Liver (tissue), 9 donors: ENCODE measurements around the gene DCUN1D2. TPM values are rescaled to one million over a fixed set of nuclear protein-coding genes. Genes with fewer than 3 reads are reported as not detected.

Source experiments
- DNase-seq: peaks from one replicate; pipeline ENCODE4 v3.0.0-alpha.2; 2017; ENCODE audit warnings: low spot score
- H3K27ac ChIP-seq, 2 donors: one replicate each; pipeline ENCODE4 v1.7.0; 2013; ENCODE audit warnings: inconsistent platforms in 2 of 2, low read length in 2 of 2, control low read depth in 1 of 2, low read depth in 1 of 2, mild to moderate bottlenecking in 1 of 2
- H3K27me3 ChIP-seq, 4 donors: one replicate each; pipeline versions ENCODE4 v1.6.1 to v1.7.0; 2013; ENCODE audit warnings: low read length in 3 of 4, inconsistent platforms in 1 of 4, mild to moderate bottlenecking in 1 of 4, moderate library complexity in 1 of 4; ENCODE audit not compliant: control insufficient read depth in 4 of 4, insufficient read depth in 4 of 4
- H3K36me3 ChIP-seq, 4 donors: one replicate each; pipeline versions ENCODE4 v1.6.1 to v1.7.0; 2013; ENCODE audit warnings: low read length in 3 of 4, mild to moderate bottlenecking in 3 of 4, low read depth in 1 of 4, moderate library complexity in 1 of 4; ENCODE audit not compliant: control insufficient read depth in 4 of 4, insufficient read depth in 3 of 4
- H3K4me1 ChIP-seq, 4 donors: one replicate each; pipeline versions ENCODE4 v1.6.1 to v1.7.0; 2013; ENCODE audit warnings: low read length in 3 of 4, mild to moderate bottlenecking in 3 of 4, moderate library complexity in 1 of 4; ENCODE audit not compliant: control insufficient read depth in 4 of 4, insufficient read depth in 4 of 4
- H3K4me3 ChIP-seq, 3 donors: one replicate each; pipeline versions ENCODE4 v1.6.1 to v1.7.0; 2013; ENCODE audit warnings: low read length in 3 of 3, control low read depth in 1 of 3, low read depth in 1 of 3, mild to moderate bottlenecking in 1 of 3
- H3K9ac ChIP-seq, 2 donors: one replicate each; pipeline ENCODE4 v1.7.0; 2013; ENCODE audit warnings: low read length in 2 of 2, mild to moderate bottlenecking in 2 of 2, moderate library complexity in 2 of 2, control low read depth in 1 of 2, low read depth in 1 of 2
- H3K9me3 ChIP-seq, 4 donors: one replicate each; pipeline versions ENCODE4 v1.6.1 to v1.7.0; 2013; ENCODE audit warnings: low read length in 3 of 4; ENCODE audit not compliant: control insufficient read depth in 4 of 4
- EGR1 ChIP-seq, 2 donors: IDR thresholded peaks; 2 replicates each; pipeline ENCODE4 v1.6.1; 2016 to 2018; ENCODE audit warnings: antibody characterized with exemption in 2 of 2, low read depth in 2 of 2
- FOXA1 ChIP-seq: IDR thresholded peaks from 2 replicates; pipeline ENCODE4 v1.6.1; 2016; ENCODE audit warnings: antibody characterized with exemption
- FOXA2 ChIP-seq: IDR thresholded peaks from 2 replicates; pipeline ENCODE4 v1.6.1; 2016; ENCODE audit warnings: antibody characterized with exemption
- GABPA ChIP-seq, 2 donors: IDR thresholded peaks in 1 of 2; conservative IDR thresholded peaks in 1 of 2; 2 replicates each; pipeline ENCODE4 v1.6.1; 2016; ENCODE audit warnings: antibody characterized with exemption in 2 of 2, mild to moderate bottlenecking in 1 of 2, moderate library complexity in 1 of 2
- HNF4A ChIP-seq, 2 donors: conservative IDR thresholded peaks; 2 replicates each; pipeline ENCODE4 v1.6.1; 2016; ENCODE audit warnings: antibody characterized with exemption in 2 of 2, mild to moderate bottlenecking in 2 of 2
- JUND ChIP-seq, 2 donors: IDR thresholded peaks; 2 replicates each; pipeline ENCODE4 v1.6.1; 2016; ENCODE audit warnings: antibody characterized with exemption in 2 of 2
- NR2F2 ChIP-seq: IDR thresholded peaks from 2 replicates; pipeline ENCODE4 v1.6.1; 2016; ENCODE audit warnings: antibody characterized with exemption
- RAD21 ChIP-seq, 2 donors: IDR thresholded peaks; 2 replicates each; pipeline ENCODE4 v1.6.1; 2016; ENCODE audit warnings: antibody characterized with exemption in 2 of 2, mild to moderate bottlenecking in 2 of 2
- RXRA ChIP-seq, 2 donors: IDR thresholded peaks; 2 replicates each; pipeline ENCODE4 v1.6.1; 2017 to 2018; ENCODE audit warnings: antibody characterized with exemption in 2 of 2, mild to moderate bottlenecking in 1 of 2
- SP1 ChIP-seq: IDR thresholded peaks from 2 replicates; pipeline ENCODE4 v1.6.1; 2018; ENCODE audit warnings: antibody characterized with exemption, mild to moderate bottlenecking
- TAF1 ChIP-seq: conservative IDR thresholded peaks from 2 replicates; pipeline ENCODE4 v1.6.1; 2016; ENCODE audit warnings: antibody characterized with exemption, mild to moderate bottlenecking
- YY1 ChIP-seq: IDR thresholded peaks from 2 replicates; pipeline ENCODE4 v1.6.1; 2016; ENCODE audit warnings: antibody characterized with exemption, mild to moderate bottlenecking
- WGBS: extraction: QIAGEN DNeasy Blood & Tissue Kit; methylation state at CpG from one replicate; pipeline ENCODE4 v1.1.7; 2013; 5-methylcytosine and 5-hydroxymethylcytosine counted together
- polyA plus RNA-seq, 2 donors: library from polyadenylated mRNA; stranded (reverse) in 1 of 2; unstranded in 1 of 2; fragments of 200-250 nt in 1 of 2; fragments of >200 nt in 1 of 2; fragmentation: Nextera tagmentation in 1 of 2; extraction: Ambion mirVana in 1 of 2; gene quantifications; one replicate each; pipeline versions ENCODE4 v1.2.1 to v1.2.3, GENCODE V29; 2013 to 2015
- total RNA-seq, 2 donors: library from RNA; depleted of rRNA; stranded (reverse); fragments of >200 nt; gene quantifications; one replicate each; pipeline ENCODE4 v1.2.3, GENCODE V29; 2014
- TF ChIP-seq, protein P1 (sequence below): fragments of 150-350 bp; IDR thresholded peaks from 2 replicates; pipeline ENCODE4 v1.5.1; 2017; ENCODE audit warnings: improper control_type of control experiment, low read depth, low read length; ENCODE audit not compliant: missing input control
- TF ChIP-seq, protein P2 (sequence below): IDR thresholded peaks from 2 replicates; pipeline ENCODE4 v1.6.1; 2016; ENCODE audit warnings: antibody characterized with exemption
- TF ChIP-seq, protein P3 (sequence below): IDR thresholded peaks from 2 replicates; pipeline ENCODE4 v1.6.1; 2016; ENCODE audit warnings: antibody characterized with exemption
- donor health status: healthy.
- donor health status: healthy.
- donor health status: healthy.
- donor health status: healthy.
- donor health status: healthy.

Gene DCUN1D2
- total and polyA plus RNA-seq, 4 donors = 4.0 to 13.1 (median 5.5) TPM

DNA sequence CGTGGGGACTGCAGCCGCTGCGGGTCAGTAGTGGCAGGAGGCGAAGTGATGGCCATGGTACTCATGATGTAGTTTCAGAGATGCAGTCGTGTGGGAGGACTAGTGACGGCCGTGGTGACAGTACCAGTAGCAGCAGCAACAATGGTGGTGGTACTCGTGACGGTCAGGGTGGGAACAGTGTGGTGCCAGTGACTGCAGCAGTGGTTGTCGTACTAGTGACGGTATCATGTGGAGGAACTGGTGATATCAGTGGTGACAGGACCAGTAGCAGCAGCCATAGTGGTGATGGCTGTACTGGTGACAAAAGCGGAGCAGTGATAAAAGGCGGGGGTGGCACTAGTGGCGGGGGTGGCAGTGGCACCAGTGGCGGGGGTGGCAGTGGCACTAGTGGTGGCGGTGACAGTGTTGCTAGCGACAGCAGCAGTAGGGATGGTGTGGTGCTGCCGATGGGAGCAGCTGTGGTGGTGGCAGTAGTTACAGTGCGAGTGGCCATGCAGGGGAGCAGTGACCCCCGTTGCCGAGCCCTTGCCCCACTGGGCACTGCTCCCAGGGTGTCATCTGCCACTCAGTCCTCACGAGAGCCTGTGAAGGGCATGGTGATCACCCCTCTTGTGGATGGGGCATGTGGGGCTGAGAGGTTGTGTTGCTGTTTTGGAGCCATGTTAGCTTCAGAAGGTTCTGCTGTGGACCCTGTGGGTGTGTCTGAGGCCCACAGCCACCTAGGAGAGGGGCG is 60.0 kb downstream of the DCUN1D2 start:
- no peaks in the 10 kb centered on the region for H3K36me3 ChIP-seq
- no peak for DNase-seq
- WGBS = 95% methylated on average over 23 of the region's 23 CpGs
- no peak overlapping the region for H3K9ac ChIP-seq
- H3K4me3 ChIP-seq = no peak overlapping the region
- no peaks in the 10 kb centered on the region for H3K9me3 ChIP-seq
- H3K27ac ChIP-seq = no peak overlapping the region
- H3K27me3 ChIP-seq = no peaks in the 10 kb centered on the region
- TF ChIP-seq EGR1 (IDR thresholded peaks at IDR 0.05; ENCODE audit: low read depth in 2 of 2) (no peak), HNF4A (conservative IDR thresholded peaks at IDR 0.05) (no peak), TAF1 (no peak), FOXA1 (no peak)
- TF ChIP-seq, protein P1, sequence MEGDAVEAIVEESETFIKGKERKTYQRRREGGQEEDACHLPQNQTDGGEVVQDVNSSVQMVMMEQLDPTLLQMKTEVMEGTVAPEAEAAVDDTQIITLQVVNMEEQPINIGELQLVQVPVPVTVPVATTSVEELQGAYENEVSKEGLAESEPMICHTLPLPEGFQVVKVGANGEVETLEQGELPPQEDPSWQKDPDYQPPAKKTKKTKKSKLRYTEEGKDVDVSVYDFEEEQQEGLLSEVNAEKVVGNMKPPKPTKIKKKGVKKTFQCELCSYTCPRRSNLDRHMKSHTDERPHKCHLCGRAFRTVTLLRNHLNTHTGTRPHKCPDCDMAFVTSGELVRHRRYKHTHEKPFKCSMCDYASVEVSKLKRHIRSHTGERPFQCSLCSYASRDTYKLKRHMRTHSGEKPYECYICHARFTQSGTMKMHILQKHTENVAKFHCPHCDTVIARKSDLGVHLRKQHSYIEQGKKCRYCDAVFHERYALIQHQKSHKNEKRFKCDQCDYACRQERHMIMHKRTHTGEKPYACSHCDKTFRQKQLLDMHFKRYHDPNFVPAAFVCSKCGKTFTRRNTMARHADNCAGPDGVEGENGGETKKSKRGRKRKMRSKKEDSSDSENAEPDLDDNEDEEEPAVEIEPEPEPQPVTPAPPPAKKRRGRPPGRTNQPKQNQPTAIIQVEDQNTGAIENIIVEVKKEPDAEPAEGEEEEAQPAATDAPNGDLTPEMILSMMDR = no peak
- H3K4me1 ChIP-seq = no peaks in the 10 kb centered on the region

DNA sequence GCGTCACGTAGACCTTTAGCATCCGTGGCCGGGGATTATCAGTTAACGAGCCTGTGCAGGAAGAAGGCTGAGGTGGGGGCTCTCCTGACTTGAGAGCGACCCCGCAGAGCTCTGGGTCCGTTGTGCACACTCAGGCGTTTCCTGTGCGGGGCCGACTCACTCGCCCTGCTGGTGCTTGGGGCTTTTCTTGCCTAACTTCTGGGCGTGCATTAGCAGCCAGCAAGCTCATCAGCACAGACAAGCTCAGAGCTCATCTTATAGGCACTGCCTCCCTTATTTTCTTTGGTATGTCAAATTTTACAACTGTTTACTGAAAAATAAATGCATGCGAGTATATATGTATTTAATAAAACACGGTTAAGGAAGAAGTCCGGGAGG is 60.9 kb downstream of the DCUN1D2 start:
- Histone ChIP-seq H3K36me3 (no peaks in the 10 kb centered on the region), H3K9ac (no peak overlapping the region), H3K9me3 (no peaks in the 10 kb centered on the region), H3K4me3 (no peak overlapping the region), H3K4me1 (no peaks in the 10 kb centered on the region), H3K27ac (no peak overlapping the region), H3K27me3 (no peaks in the 10 kb centered on the region)
- no peak for DNase-seq
- TF ChIP-seq FOXA1 (no peak), SP1 (no peak), RXRA (IDR thresholded peaks at IDR 0.05) (no peak), NR2F2 (no peak), RAD21 (IDR thresholded peaks at IDR 0.05) (no peak), YY1 (no peak), GABPA (IDR thresholded peaks at IDR 0.05 in 1 of 2, conservative IDR thresholded peaks at IDR 0.05 in 1 of 2) (no peak), HNF4A (conservative IDR thresholded peaks at IDR 0.05) (no peak), JUND (IDR thresholded peaks at IDR 0.05) (no peak), FOXA2 (no peak)
- TF ChIP-seq, protein P2, sequence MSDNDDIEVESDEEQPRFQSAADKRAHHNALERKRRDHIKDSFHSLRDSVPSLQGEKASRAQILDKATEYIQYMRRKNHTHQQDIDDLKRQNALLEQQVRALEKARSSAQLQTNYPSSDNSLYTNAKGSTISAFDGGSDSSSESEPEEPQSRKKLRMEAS = no peak
- TF ChIP-seq, protein P3, sequence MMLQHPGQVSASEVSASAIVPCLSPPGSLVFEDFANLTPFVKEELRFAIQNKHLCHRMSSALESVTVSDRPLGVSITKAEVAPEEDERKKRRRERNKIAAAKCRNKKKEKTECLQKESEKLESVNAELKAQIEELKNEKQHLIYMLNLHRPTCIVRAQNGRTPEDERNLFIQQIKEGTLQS = no peak
- WGBS = 88% methylated on average over 16 of the region's 16 CpGs

DNA sequence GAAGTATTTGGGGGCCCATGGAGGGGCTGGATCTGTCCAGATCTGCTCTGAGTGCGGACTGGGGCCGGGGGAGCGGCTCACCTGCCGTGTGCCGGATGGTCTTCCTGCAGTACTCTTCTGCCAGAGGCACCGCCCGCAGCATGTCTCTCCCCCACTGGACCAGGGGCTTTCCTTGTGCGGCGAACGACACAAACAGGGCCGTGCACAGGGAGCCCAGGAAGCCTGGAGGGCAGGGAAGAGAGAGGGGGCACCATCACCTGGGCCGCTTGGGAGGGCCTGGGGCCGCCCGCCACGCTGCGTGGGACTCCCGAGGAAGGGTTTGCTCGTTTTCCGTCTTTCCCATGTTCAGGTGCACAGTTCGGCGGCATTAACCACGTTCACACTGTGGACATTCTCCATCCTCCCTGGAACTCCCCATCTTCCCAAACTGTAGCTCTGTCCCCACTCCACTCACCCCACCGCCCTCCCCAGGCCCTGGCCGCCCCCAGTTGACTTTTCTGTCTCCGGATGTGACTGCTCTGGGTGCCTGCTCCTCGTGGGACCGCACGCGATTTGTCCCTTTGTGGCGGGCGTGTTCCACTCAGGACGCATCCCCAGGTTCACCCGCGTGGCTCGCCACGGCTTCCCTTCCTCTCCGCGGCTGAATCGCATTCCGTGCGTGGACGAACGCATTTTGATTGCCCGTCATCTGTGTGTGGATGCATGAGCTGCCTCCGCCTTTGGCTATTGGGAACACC is 61.5 kb downstream of the DCUN1D2 start:
- Histone ChIP-seq H3K4me3 (no peak overlapping the region), H3K27me3 (no peaks in the 10 kb centered on the region), H3K9me3 (no peaks in the 10 kb centered on the region), H3K27ac (no peak overlapping the region), H3K9ac (no peak overlapping the region), H3K4me1 (no peaks in the 10 kb centered on the region), H3K36me3 (no peaks in the 10 kb centered on the region)
- no peak for TF ChIP-seq TAF1
- TF ChIP-seq, protein P3 = no peak
- WGBS = 97% methylated on average over 45 of the region's 45 CpGs
- no peak for DNase-seq
